Measurements from ENCODE around the gene KCNMB2. TPM values are rescaled to one million over a fixed set of nuclear protein-coding genes. Genes with fewer than 3 reads are reported as not detected.

KCNMB2 gene
- polyA plus RNA-seq, 1 donor (not counting 4 experiments of a cell fraction or from before 2014, with no cell fraction given), result not detected

DNA sequence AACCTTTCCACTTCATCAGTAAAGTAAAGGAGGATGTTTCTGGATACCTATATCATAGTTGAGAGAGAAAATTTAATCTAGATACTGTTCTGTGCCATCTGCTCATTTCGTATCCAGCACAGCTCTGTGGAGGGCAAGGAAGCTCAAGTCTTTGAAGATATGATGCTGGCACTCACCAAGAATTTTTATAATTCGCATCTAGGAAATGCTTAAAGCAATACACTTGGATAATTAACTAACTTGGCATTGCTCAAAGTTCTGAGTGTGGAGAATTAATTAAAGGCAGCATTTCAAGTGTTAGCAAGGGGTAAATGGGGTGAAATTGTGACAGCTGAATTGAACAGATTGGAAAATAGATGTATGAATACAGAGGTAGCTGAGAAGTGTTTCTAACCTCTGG lies 213.2 kb downstream of the KCNMB2 start:
- Histone ChIP-seq H3K4me1 (ENCODE audit: control insufficient read depth, extremely low read depth, insufficient read depth, low read length) (no peaks in the 10 kb centered on the region), H2AFZ (ENCODE audit: control insufficient read depth, low read length) (no peak overlapping the region), H3K27me3 (ENCODE audit: control insufficient read depth, extremely low read depth, insufficient read depth, low read length) (no peaks in the 10 kb centered on the region), H4K20me1 (ENCODE audit: control insufficient read depth, extremely low read depth, insufficient read depth, low read length) (no peaks in the 10 kb centered on the region), H3K9me1 (ENCODE audit: control insufficient read depth, extremely low read depth, insufficient read depth, low read length) (no peaks in the 10 kb centered on the region), H3K27ac (ENCODE audit: control insufficient read depth, insufficient read depth, low read length) (no peak overlapping the region), H3K36me3 (ENCODE audit: control insufficient read depth in 2 of 2, extremely low read depth in 1 of 2, insufficient read depth in 2 of 2, low read length in 2 of 2) (no peaks in the 10 kb centered on the region), H3K79me2 (ENCODE audit: control insufficient read depth, insufficient read depth, low read length) (no peaks in the 10 kb centered on the region), H3K4me3 (ENCODE audit: control insufficient read depth in 2 of 3, extremely low read depth in 1 of 3, insufficient read depth in 2 of 3, low read depth in 1 of 3, low read length in 3 of 3) (no peak overlapping the region), H3K9ac (ENCODE audit: control insufficient read depth, extremely low read depth, insufficient read depth, low read length) (no peak overlapping the region), H3K4me2 (ENCODE audit: control insufficient read depth, extremely low read depth, insufficient read depth, low read depth, low read length) (no peak overlapping the region), H3K9me3 (ENCODE audit: control insufficient read depth, low read depth, low read length) (no peaks in the 10 kb centered on the region)
- TF ChIP-seq EZH2 (IDR thresholded peaks at IDR 0.05; ENCODE audit: low read length), result no peak
- no peak for TF ChIP-seq CTCF (optimal IDR thresholded peaks at IDR 0.05 in 1 of 3, IDR thresholded peaks at IDR 0.05 in 1 of 3, conservative IDR thresholded peaks at IDR 0.05 in 1 of 3; ENCODE audit: extremely low read depth in 1 of 3, insufficient read depth in 2 of 3, low read length in 3 of 3)
- dilution Hi-C loops (cut with MboI; ENCODE audit: extremely low pct_ligation_motif_present, low sequenced_read_pairs), result no loop called here
- DNase-seq (ENCODE audit: low read depth, low spot score) (no peak), FAIRE-seq (no peak)

GRCh38 chr3:178750639-178751300 lies 214.5 kb downstream of the KCNMB2 start:
- Histone ChIP-seq H3K27me3 (ENCODE audit: control insufficient read depth, extremely low read depth, insufficient read depth, low read length) (no peaks in the 10 kb centered on the region), H3K36me3 (ENCODE audit: control insufficient read depth in 2 of 2, extremely low read depth in 1 of 2, insufficient read depth in 2 of 2, low read length in 2 of 2) (no peaks in the 10 kb centered on the region), H2AFZ (ENCODE audit: control insufficient read depth, low read length) (no peak overlapping the region), H3K79me2 (ENCODE audit: control insufficient read depth, insufficient read depth, low read length) (no peaks in the 10 kb centered on the region), H3K4me2 (ENCODE audit: control insufficient read depth, extremely low read depth, insufficient read depth, low read depth, low read length) (no peak overlapping the region), H3K9me1 (ENCODE audit: control insufficient read depth, extremely low read depth, insufficient read depth, low read length) (no peaks in the 10 kb centered on the region), H3K4me1 (ENCODE audit: control insufficient read depth, extremely low read depth, insufficient read depth, low read length) (no peaks in the 10 kb centered on the region), H3K9me3 (ENCODE audit: control insufficient read depth, low read depth, low read length) (no peaks in the 10 kb centered on the region), H3K27ac (ENCODE audit: control insufficient read depth, insufficient read depth, low read length) (no peak overlapping the region), H4K20me1 (ENCODE audit: control insufficient read depth, extremely low read depth, insufficient read depth, low read length) (no peaks in the 10 kb centered on the region), H3K9ac (ENCODE audit: control insufficient read depth, extremely low read depth, insufficient read depth, low read length) (no peak overlapping the region), H3K4me3 (ENCODE audit: control insufficient read depth in 2 of 3, extremely low read depth in 1 of 3, insufficient read depth in 2 of 3, low read depth in 1 of 3, low read length in 3 of 3) (no peak overlapping the region)
- DNase-seq (ENCODE audit: low read depth, low spot score) (no peak), FAIRE-seq (no peak)
- TF ChIP-seq CTCF (optimal IDR thresholded peaks at IDR 0.05 in 1 of 3, IDR thresholded peaks at IDR 0.05 in 1 of 3, conservative IDR thresholded peaks at IDR 0.05 in 1 of 3; ENCODE audit: extremely low read depth in 1 of 3, insufficient read depth in 2 of 3, low read length in 3 of 3) (no peak), EZH2 (IDR thresholded peaks at IDR 0.05; ENCODE audit: low read length) (no peak)
- dilution Hi-C loops (cut with MboI; ENCODE audit: extremely low pct_ligation_motif_present, low sequenced_read_pairs), result no loop called here

Data from keratinocyte (primary cell).